ENCODE measurements around the gene EPC1. TPM values are rescaled to one million over a fixed set of nuclear protein-coding genes. Genes with fewer than 3 reads are reported as not detected.
"Not testable (repeated sequence)": the region's sequence is repeated elsewhere in the genome, so short reads cannot be mapped to it uniquely, and the experiment has no call there.

The EPC1 gene
- total RNA-seq, 1 donor from 2014 or later, result 25.7 TPM

DNA sequence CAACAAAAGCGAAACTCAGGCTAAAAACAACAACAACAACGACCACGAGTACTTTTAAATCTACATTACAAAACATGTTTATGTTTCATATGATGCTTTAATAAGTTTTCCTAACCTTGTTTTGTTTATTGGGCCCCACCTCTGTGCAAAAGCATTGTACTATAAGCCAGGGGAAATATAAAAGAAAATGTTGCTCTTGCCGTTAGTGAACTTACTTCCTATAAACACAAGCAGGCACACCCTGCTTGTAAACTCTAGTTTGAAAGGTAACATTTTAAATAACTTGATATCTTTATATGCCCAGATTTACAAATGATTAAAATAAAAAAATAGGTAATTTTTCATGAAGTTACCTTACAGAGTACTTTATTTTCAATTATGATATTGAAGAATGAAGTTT lies 19.2 kb upstream of the EPC1 start:
- Histone ChIP-seq H3K4me3 (ENCODE audit: insufficient read depth, low read depth, low read length) (no peak overlapping the region), H3K9ac (ENCODE audit: low read length) (no peak overlapping the region), H3K4me2 (ENCODE audit: low read length) (no peak overlapping the region), H2AFZ (ENCODE audit: low read depth, low read length) (no peak overlapping the region), H3K4me1 (ENCODE audit: insufficient read depth, low read length) (no peaks in the 10 kb centered on the region), H3K36me3 (ENCODE audit: insufficient read depth, low read length) (no peaks in the 10 kb centered on the region), H3K27ac (ENCODE audit: low read depth, low read length) (no peak overlapping the region), H3K9me3 (ENCODE audit: insufficient read depth, low read depth, low read length) (no peaks in the 10 kb centered on the region), H4K20me1 (ENCODE audit: insufficient read depth, low read length) (peaks cover 84% of the 10 kb centered on the region), H3K79me2 (ENCODE audit: insufficient read depth, low read length) (peaks cover 80% of the 10 kb centered on the region), H3K27me3 (ENCODE audit: insufficient read depth, low read length) (no peaks in the 10 kb centered on the region)
- FAIRE-seq, result no peak
- Mint-ChIP-seq H3K4me3 (ENCODE audit: unreplicated experiment) (no peak overlapping the region), H3K27me3 (ENCODE audit: low read depth, unreplicated experiment) (no peaks in the 10 kb centered on the region), H3K36me3 (ENCODE audit: low read depth, unreplicated experiment) (peaks cover 4% of the 10 kb centered on the region), H3K9me3 (ENCODE audit: unreplicated experiment) (no peaks in the 10 kb centered on the region), H3K4me1 (ENCODE audit: low read depth, unreplicated experiment) (peaks cover 11% of the 10 kb centered on the region), H3K27ac (ENCODE audit: unreplicated experiment) (no peak overlapping the region)
- TF ChIP-seq EZH2 (IDR thresholded peaks at IDR 0.05; ENCODE audit: insufficient read depth, low read length), result no peak
- TF ChIP-seq, protein P1, sequence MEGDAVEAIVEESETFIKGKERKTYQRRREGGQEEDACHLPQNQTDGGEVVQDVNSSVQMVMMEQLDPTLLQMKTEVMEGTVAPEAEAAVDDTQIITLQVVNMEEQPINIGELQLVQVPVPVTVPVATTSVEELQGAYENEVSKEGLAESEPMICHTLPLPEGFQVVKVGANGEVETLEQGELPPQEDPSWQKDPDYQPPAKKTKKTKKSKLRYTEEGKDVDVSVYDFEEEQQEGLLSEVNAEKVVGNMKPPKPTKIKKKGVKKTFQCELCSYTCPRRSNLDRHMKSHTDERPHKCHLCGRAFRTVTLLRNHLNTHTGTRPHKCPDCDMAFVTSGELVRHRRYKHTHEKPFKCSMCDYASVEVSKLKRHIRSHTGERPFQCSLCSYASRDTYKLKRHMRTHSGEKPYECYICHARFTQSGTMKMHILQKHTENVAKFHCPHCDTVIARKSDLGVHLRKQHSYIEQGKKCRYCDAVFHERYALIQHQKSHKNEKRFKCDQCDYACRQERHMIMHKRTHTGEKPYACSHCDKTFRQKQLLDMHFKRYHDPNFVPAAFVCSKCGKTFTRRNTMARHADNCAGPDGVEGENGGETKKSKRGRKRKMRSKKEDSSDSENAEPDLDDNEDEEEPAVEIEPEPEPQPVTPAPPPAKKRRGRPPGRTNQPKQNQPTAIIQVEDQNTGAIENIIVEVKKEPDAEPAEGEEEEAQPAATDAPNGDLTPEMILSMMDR (IDR thresholded peaks at IDR 0.05; ENCODE audit: insufficient read depth, low read depth, low read length), result no peak
- DNase-seq (ENCODE audit: low read depth), result no peak

DNA sequence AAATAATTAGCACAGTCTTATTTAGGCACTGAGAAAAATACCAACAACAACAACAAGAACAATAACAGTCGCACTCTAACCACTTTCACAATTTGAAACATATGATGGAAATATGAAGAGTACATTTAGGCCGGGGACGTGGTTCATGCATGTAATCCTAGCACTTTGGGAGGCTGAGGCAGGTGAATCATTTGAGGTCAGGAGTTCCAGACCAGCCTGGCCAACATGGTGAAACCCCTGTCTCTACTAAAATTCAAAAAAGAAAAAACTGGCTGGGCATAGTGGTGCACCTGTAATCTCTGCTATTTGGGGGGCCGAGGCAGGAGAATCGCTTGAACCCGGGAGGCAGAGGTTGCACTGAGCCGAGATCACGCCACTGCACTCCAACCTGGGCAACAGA lies 18.4 kb upstream of the EPC1 start:
- not testable (repeated sequence) for H3K36me3 ChIP-seq (ENCODE audit: insufficient read depth, low read length); H3K27me3 Mint-ChIP-seq (ENCODE audit: low read depth, unreplicated experiment); H3K4me2 ChIP-seq (ENCODE audit: low read length); H3K9me3 ChIP-seq (ENCODE audit: insufficient read depth, low read depth, low read length); FAIRE-seq; H3K27ac ChIP-seq (ENCODE audit: low read depth, low read length); H2AFZ ChIP-seq (ENCODE audit: low read depth, low read length); H3K36me3 Mint-ChIP-seq (ENCODE audit: low read depth, unreplicated experiment); H3K4me1 ChIP-seq (ENCODE audit: insufficient read depth, low read length); H3K27ac Mint-ChIP-seq (ENCODE audit: unreplicated experiment); H3K4me3 Mint-ChIP-seq (ENCODE audit: unreplicated experiment); H3K9me3 Mint-ChIP-seq (ENCODE audit: unreplicated experiment); H3K4me3 ChIP-seq (ENCODE audit: insufficient read depth, low read depth, low read length); DNase-seq (ENCODE audit: low read depth); H3K27me3 ChIP-seq (ENCODE audit: insufficient read depth, low read length); H3K9ac ChIP-seq (ENCODE audit: low read length)
- Histone ChIP-seq H3K79me2 (ENCODE audit: insufficient read depth, low read length) (peaks cover 79% of the 10 kb centered on the region), H4K20me1 (ENCODE audit: insufficient read depth, low read length) (peaks cover 83% of the 10 kb centered on the region)
- peaks cover 11% of the 10 kb centered on the region for H3K4me1 Mint-ChIP-seq (ENCODE audit: low read depth, unreplicated experiment)

DNA sequence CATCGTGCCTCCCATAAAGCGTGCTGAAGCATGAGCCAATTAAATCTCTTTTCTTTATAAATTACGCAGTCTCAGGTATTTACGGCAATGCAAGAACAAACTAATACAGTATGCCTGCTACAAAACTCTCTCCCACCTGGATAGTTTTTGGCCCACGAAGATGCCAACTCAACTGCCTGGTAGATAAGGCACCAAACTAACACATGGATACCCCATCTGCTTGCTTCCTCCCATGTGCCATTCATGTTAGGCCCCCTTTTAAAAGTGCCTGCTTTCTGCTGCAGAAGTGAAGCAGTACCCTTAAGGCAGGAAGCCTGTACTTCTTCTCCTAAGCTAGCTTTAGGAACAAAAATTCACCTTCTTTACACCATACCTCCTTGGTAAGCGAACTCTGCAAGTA lies 15.6 kb upstream of the EPC1 start:
- no peak overlapping the region for H3K27ac ChIP-seq (ENCODE audit: low read depth, low read length)
- H4K20me1 ChIP-seq (ENCODE audit: insufficient read depth, low read length), result peaks cover 71% of the 10 kb centered on the region
- H3K9ac ChIP-seq (ENCODE audit: low read length), result no peak overlapping the region
- H3K79me2 ChIP-seq (ENCODE audit: insufficient read depth, low read length), result peaks cover 78% of the 10 kb centered on the region
- TF ChIP-seq, protein P1 (IDR thresholded peaks at IDR 0.05; ENCODE audit: insufficient read depth, low read depth, low read length), result no peak
- no peak for TF ChIP-seq EZH2 (IDR thresholded peaks at IDR 0.05; ENCODE audit: insufficient read depth, low read length)
- H3K4me3 ChIP-seq (ENCODE audit: insufficient read depth, low read depth, low read length), result no peak overlapping the region
- H3K4me1 Mint-ChIP-seq (ENCODE audit: low read depth, unreplicated experiment), result peaks cover 12% of the 10 kb centered on the region
- peaks cover 7% of the 10 kb centered on the region for H3K36me3 Mint-ChIP-seq (ENCODE audit: low read depth, unreplicated experiment)
- FAIRE-seq (no peak), DNase-seq (ENCODE audit: low read depth) (no peak)
- no peaks in the 10 kb centered on the region for H3K36me3 ChIP-seq (ENCODE audit: insufficient read depth, low read length)
- H3K27me3 Mint-ChIP-seq (ENCODE audit: low read depth, unreplicated experiment), result no peaks in the 10 kb centered on the region
- no peaks in the 10 kb centered on the region for H3K27me3 ChIP-seq (ENCODE audit: insufficient read depth, low read length)
- no peak overlapping the region for H3K4me2 ChIP-seq (ENCODE audit: low read length)
- no peaks in the 10 kb centered on the region for H3K4me1 ChIP-seq (ENCODE audit: insufficient read depth, low read length)
- H3K9me3 ChIP-seq (ENCODE audit: insufficient read depth, low read depth, low read length), result no peaks in the 10 kb centered on the region
- H3K27ac Mint-ChIP-seq (ENCODE audit: unreplicated experiment), result no peak overlapping the region
- H3K4me3 Mint-ChIP-seq (ENCODE audit: unreplicated experiment), result no peak overlapping the region
- H2AFZ ChIP-seq (ENCODE audit: low read depth, low read length), result no peak overlapping the region
- no peaks in the 10 kb centered on the region for H3K9me3 Mint-ChIP-seq (ENCODE audit: unreplicated experiment)
